ENCODE data around the gene PIGH. TPM values are rescaled to one million over a fixed set of nuclear protein-coding genes. Genes with fewer than 3 reads are reported as not detected.

Gene PIGH
- total RNA-seq, 1 donor from 2014 or later, result 29.8 TPM

- no peak for FAIRE-seq
- DNase-seq (ENCODE audit: low spot score in 2 of 2), result no peak
Observed at GRCh38 chr14:67576216-67576955, 23.7 kb downstream of the PIGH start.

- no peak for FAIRE-seq
- no peak for DNase-seq (ENCODE audit: low spot score in 2 of 2)
Observed at GRCh38 chr14:67575684-67576083, 24.4 kb downstream of the PIGH start.

GRCh38 chr14:67574806-67575205, 25.3 kb downstream of the PIGH start:
- DNase-seq (ENCODE audit: low spot score in 2 of 2), result no peak
- no peak for FAIRE-seq

GRCh38 chr14:67574156-67574555, 25.9 kb downstream of the PIGH start:
- no peak for FAIRE-seq
- no peak for DNase-seq (ENCODE audit: low spot score in 2 of 2)

GRCh38 chr14:67573228-67574010, 26.6 kb downstream of the PIGH start:
- FAIRE-seq (no peak), DNase-seq (ENCODE audit: low spot score in 2 of 2) (no peak)

- no peak for DNase-seq (ENCODE audit: low spot score in 2 of 2)
- no peak for FAIRE-seq
Observed at GRCh38 chr14:67572608-67573007, 27.5 kb downstream of the PIGH start.

- DNase-seq (ENCODE audit: low spot score in 2 of 2) (no peak), FAIRE-seq (no peak)
Observed at GRCh38 chr14:67571991-67572323, 28.1 kb downstream of the PIGH start.

- FAIRE-seq (no peak), DNase-seq (ENCODE audit: low spot score in 2 of 2) (peak; percentile 54 to 65)
Observed at GRCh38 chr14:67571275-67571990, 28.6 kb downstream of the PIGH start.

GRCh38 chr14:67570453-67570852, 29.6 kb downstream of the PIGH start:
- no peak for FAIRE-seq
- DNase-seq (ENCODE audit: low spot score in 2 of 2), result no peak

GRCh38 chr14:67569651-67570290, 30.3 kb downstream of the PIGH start:
- DNase-seq (ENCODE audit: low spot score in 2 of 2), result no peak
- no peak for FAIRE-seq

- DNase-seq (ENCODE audit: low spot score in 2 of 2), result no peak
Observed at GRCh38 chr14:67569011-67569650, 30.9 kb downstream of the PIGH start.

GRCh38 chr14:67567654-67568053, 32.4 kb downstream of the PIGH start:
- FAIRE-seq (no peak), DNase-seq (ENCODE audit: low spot score in 2 of 2) (no peak)

More at GRCh38 chr14:67569011-67569650, 30.9 kb downstream of the PIGH start:
- FAIRE-seq, result no peak

GRCh38 chr14:67566908-67567307, 33.2 kb downstream of the PIGH start:
- FAIRE-seq, result no peak
- no peak for DNase-seq (ENCODE audit: low spot score in 2 of 2)

- FAIRE-seq (no peak), DNase-seq (ENCODE audit: low spot score in 2 of 2) (no peak)
Observed at GRCh38 chr14:67564236-67564635, 35.8 kb downstream of the PIGH start.

GRCh38 chr14:67562776-67563150, 37.3 kb downstream of the PIGH start:
- no peak for DNase-seq (ENCODE audit: low spot score in 2 of 2)
- FAIRE-seq, result no peak

GRCh38 chr14:67562025-67562775, 37.9 kb downstream of the PIGH start:
- FAIRE-seq, result no peak
- no peak for DNase-seq (ENCODE audit: low spot score in 2 of 2)

- DNase-seq (ENCODE audit: low spot score in 2 of 2), result no peak
- FAIRE-seq, result no peak
Observed at GRCh38 chr14:67559639-67560038, 40.4 kb downstream of the PIGH start.

- DNase-seq (ENCODE audit: low spot score in 2 of 2) (no peak), FAIRE-seq (no peak)
Observed at GRCh38 chr14:67557656-67558055, 42.4 kb downstream of the PIGH start.

- no peak for FAIRE-seq
- no peak for DNase-seq (ENCODE audit: low spot score in 2 of 2)
Observed at GRCh38 chr14:67557118-67557517, 43.0 kb downstream of the PIGH start.

- FAIRE-seq (no peak), DNase-seq (ENCODE audit: low spot score in 2 of 2) (no peak)
Observed at GRCh38 chr14:67556671-67557070, 43.4 kb downstream of the PIGH start.

Measured in frontal cortex (tissue), 4 donors.